Upper lobe of left lung (tissue), 6 donors: ENCODE measurements around the gene PRSS36. TPM values are rescaled to one million over a fixed set of nuclear protein-coding genes. Genes with fewer than 3 reads are reported as not detected.

Source experiments
- ATAC-seq, 2 donors: fragments of 200-7000 bp; cut with Tn5 transposase; one replicate each; pipeline ENCODE4 v1.9.1; 2022; ENCODE audit warnings: mild to moderate bottlenecking in 2 of 2, moderate library complexity in 2 of 2; ENCODE audit not compliant: low FRiP score in 2 of 2
- DNase-seq, 2 donors: peaks; one replicate each; pipeline ENCODE4 v3.0.0-alpha.2; 2019 to 2020
- H3K27ac ChIP-seq, 4 donors: fragments of 200-600 bp; sonication (generic); one replicate each; pipeline ENCODE4 v1.5.1; 2016 to 2019
- H3K27me3 ChIP-seq, 4 donors: fragments of 200-600 bp; sonication (generic); one replicate each; pipeline ENCODE4 v1.5.1; 2017 to 2019
- H3K36me3 ChIP-seq, 4 donors: fragments of 200-600 bp; sonication (generic); one replicate each; pipeline ENCODE4 v1.5.1; 2016 to 2019
- H3K4me1 ChIP-seq, 4 donors: fragments of 200-600 bp; sonication (generic); one replicate each; pipeline ENCODE4 v1.5.1; 2018 to 2019
- H3K4me3 ChIP-seq, 4 donors: fragments of 200-600 bp; sonication (generic); one replicate each; pipeline ENCODE4 v1.5.1; 2017 to 2019; ENCODE audit warnings: mild to moderate bottlenecking in 2 of 4, moderate library complexity in 1 of 4
- H3K9me3 ChIP-seq, 4 donors: fragments of 200-600 bp; sonication (generic); one replicate each; pipeline ENCODE4 v1.5.1; 2018 to 2019
- CTCF ChIP-seq, 6 experiments: fragments of 450-650 bp in 4 of 6; fragments of 200-600 bp in 2 of 6; sonication (generic) in 2 of 6; IDR thresholded peaks; one replicate each; pipeline ENCODE4 v1.5.1; 2016 to 2019; ENCODE audit warnings: antibody characterized with exemption in 6 of 6
- EP300 ChIP-seq, 4 donors: sonication (generic); formaldehyde crosslinking; IDR thresholded peaks; one replicate each; pipeline ENCODE4 v1.5.1; 2017; ENCODE audit warnings: antibody characterized with exemption in 4 of 4, control low read depth in 2 of 4
- POLR2A ChIP-seq, 4 donors: fragments of 450-650 bp; IDR thresholded peaks; one replicate each; pipeline ENCODE4 v1.5.1; 2016 to 2017; ENCODE audit warnings: antibody characterized with exemption in 4 of 4, mild to moderate bottlenecking in 2 of 4
- POLR2AphosphoS5 ChIP-seq, 2 donors: sonication (generic); formaldehyde crosslinking; IDR thresholded peaks; one replicate each; pipeline ENCODE4 v1.5.1; 2017; ENCODE audit warnings: antibody characterized with exemption in 2 of 2
- WGBS, 2 donors: methylation state at CpG; one replicate each; pipeline ENCODE4 v1.1.5; 2017 to 2018; 5-methylcytosine and 5-hydroxymethylcytosine counted together
- total RNA-seq, 6 donors: library from RNA; depleted of rRNA in 4 of 6; stranded (reverse); fragments of >200 nt in 4 of 6; gene quantifications; one replicate each; pipeline versions ENCODE4 v1.1.0 to v1.2.1, GENCODE V29; 2016 to 2021
- donor health status: DM: no; HTN: no; CAD: no; lungs with moderate emphysema.
- donor health status: DM: no; HTN: yes; CAD: no; lungs with severe emphysema.

The PRSS36 gene
- total RNA-seq, 6 donors from 2014 or later: 1.4 to 61.8 (median 5.6) TPM

GRCh38 chr16:31117384-31118222, 32.3 kb downstream of the PRSS36 start, which contains the start of gene KAT8:
Gene KAT8 (plus strand): TSS chr16:31117664. CDS start chr16:31117682, 18 bp downstream.
- peak; percentile 96 to 98 for ATAC-seq
- H3K27me3 ChIP-seq: no peaks in the 10 kb centered on the region
- 0 to 1% methylated on average over 22 of the region's 68 CpGs for WGBS, 2 donors
- peak in 2 of 6 experiments; percentile 7 to 16 for TF ChIP-seq CTCF (IDR thresholded peaks at IDR 0.05)
- TF ChIP-seq POLR2A (IDR thresholded peaks at IDR 0.05): peak in 3 of 4 donors; percentile 53 to 95 (median 93)
- peak in 3 of 4 donors; percentile 26 to 71 (median 46) for TF ChIP-seq EP300 (IDR thresholded peaks at IDR 0.05)
- TF ChIP-seq POLR2AphosphoS5 (IDR thresholded peaks at IDR 0.05): peak; percentile 94 to 97
- H3K27ac ChIP-seq: peak within 1 kb of the TSS; percentile 95 to 97 (median 97)
- peak; percentile 98 to 99 for DNase-seq
- H3K4me1 ChIP-seq: peaks cover 21 to 50% (median 33%) of the 10 kb centered on the region in 4 donors
- H3K36me3 ChIP-seq: peaks cover 18 to 42% (median 29%) of the 10 kb centered on the region in 4 donors
- peak within 1 kb of the TSS; percentile 69 to 98 (median 78) for H3K4me3 ChIP-seq
- no peaks in the 10 kb centered on the region for H3K9me3 ChIP-seq

- Histone ChIP-seq H3K4me3 (no peak overlapping the region), H3K36me3 (peaks cover 11 to 42% (median 32%) of the 10 kb centered on the region in 4 donors), H3K4me1 (peaks cover 21 to 53% (median 28%) of the 10 kb centered on the region in 4 donors), H3K27me3 (no peaks in the 10 kb centered on the region), H3K9me3 (no peaks in the 10 kb centered on the region), H3K27ac (peak overlapping the region in 3 of 4 donors; percentile 60 to 84 (median 64))
- no peak for DNase-seq
- WGBS, 2 donors: 80 to 83% methylated on average over 8 of the region's 8 CpGs
- no peak for TF ChIP-seq CTCF (IDR thresholded peaks at IDR 0.05)
- TF ChIP-seq POLR2AphosphoS5 (IDR thresholded peaks at IDR 0.05): no peak
- TF ChIP-seq EP300 (IDR thresholded peaks at IDR 0.05): no peak
- TF ChIP-seq POLR2A (IDR thresholded peaks at IDR 0.05): no peak
- ATAC-seq: no peak
Measured at GRCh38 chr16:31114468-31114867, 35.4 kb downstream of the PRSS36 start.

GRCh38 chr16:31113121-31114120, 36.4 kb downstream of the PRSS36 start:
- Histone ChIP-seq H3K4me1 (peaks cover 21 to 53% (median 25%) of the 10 kb centered on the region in 4 donors), H3K9me3 (no peaks in the 10 kb centered on the region), H3K27ac (peak overlapping the region; percentile 60 to 84 (median 66)), H3K27me3 (no peaks in the 10 kb centered on the region), H3K4me3 (no peak overlapping the region), H3K36me3 (peaks cover 11 to 39% (median 30%) of the 10 kb centered on the region in 4 donors)
- DNase-seq: peak in 1 of 2 donors; percentile 65
- WGBS, 2 donors: 59 to 70% methylated on average over 5 of the region's 5 CpGs
- ATAC-seq: no peak
- TF ChIP-seq EP300 (IDR thresholded peaks at IDR 0.05) (no peak), POLR2AphosphoS5 (IDR thresholded peaks at IDR 0.05) (no peak), POLR2A (IDR thresholded peaks at IDR 0.05) (no peak), CTCF (IDR thresholded peaks at IDR 0.05) (no peak)

GRCh38 chr16:31112711-31113110, 37.2 kb downstream of the PRSS36 start:
- H3K4me1 ChIP-seq: peaks cover 16 to 54% (median 23%) of the 10 kb centered on the region in 4 donors
- ATAC-seq (no peak), DNase-seq (no peak)
- H3K9me3 ChIP-seq: no peaks in the 10 kb centered on the region
- TF ChIP-seq POLR2AphosphoS5 (IDR thresholded peaks at IDR 0.05): no peak
- TF ChIP-seq POLR2A (IDR thresholded peaks at IDR 0.05): no peak
- TF ChIP-seq EP300 (IDR thresholded peaks at IDR 0.05): no peak
- no peak for TF ChIP-seq CTCF (IDR thresholded peaks at IDR 0.05)
- peak overlapping the region; percentile 60 to 84 (median 66) for H3K27ac ChIP-seq
- peaks cover 11 to 39% (median 30%) of the 10 kb centered on the region in 4 donors for H3K36me3 ChIP-seq
- H3K27me3 ChIP-seq: no peaks in the 10 kb centered on the region
- no peak overlapping the region for H3K4me3 ChIP-seq
- 91 to 93% methylated on average over 2 of the region's 2 CpGs for WGBS, 2 donors
